ENCODE results near the gene ARHGAP10.

The ARHGAP10 gene

DNA sequence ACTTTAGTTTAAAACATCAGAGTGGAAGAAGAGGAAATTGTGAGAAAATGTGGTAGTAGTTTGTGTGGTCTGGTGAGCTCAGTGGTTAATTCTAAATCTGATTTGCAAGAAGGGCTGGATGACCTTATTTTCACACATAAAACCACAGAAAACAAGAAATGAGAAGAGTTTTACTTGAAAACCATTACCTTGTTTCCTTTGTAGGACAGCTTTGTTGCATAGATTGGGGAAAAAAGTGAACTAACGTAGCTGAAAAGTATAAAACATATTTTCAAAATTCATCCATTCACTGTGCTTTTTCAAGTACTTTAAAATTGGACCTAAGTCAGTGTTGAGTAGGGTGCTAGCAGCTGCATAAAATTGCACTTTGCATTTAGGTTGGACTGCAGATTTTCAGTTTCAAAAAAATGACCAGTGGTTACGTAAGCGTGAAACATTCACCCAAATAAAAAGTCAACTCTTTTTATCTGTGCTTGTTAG lies 211.3 kb downstream of the ARHGAP10 start:
- TF ChIP-seq POLR2AphosphoS5 (IDR thresholded peaks at IDR 0.05; ENCODE audit: low read depth, low read length) (no peak), SPI1 (IDR thresholded peaks at IDR 0.05; ENCODE audit: low read depth, low read length) (peak; percentile 72)
- DNase-seq (ENCODE audit: insufficient read length, low spot score) (no peak), FAIRE-seq (peak; percentile 76)

DNA sequence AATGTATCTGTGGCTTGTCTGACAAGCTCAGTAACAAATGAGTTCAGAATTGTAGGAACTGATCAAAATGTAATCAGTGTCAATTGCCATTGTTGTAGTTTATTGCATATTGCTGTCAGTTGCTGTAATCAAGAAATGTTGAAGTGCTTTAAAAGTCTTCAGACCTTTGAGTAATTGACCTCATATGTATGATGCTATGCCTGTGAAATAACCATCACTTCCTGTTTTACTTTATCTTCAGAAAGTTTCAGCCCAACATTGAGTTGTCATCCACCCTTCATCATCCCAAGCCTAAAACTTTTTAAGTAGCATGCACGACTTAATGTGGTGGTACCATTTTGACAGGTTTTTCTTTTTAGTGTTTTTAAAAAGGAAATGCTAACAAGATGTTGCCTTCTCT lies 212.4 kb downstream of the ARHGAP10 start:
- TF ChIP-seq SPI1 (IDR thresholded peaks at IDR 0.05; ENCODE audit: low read depth, low read length) (peak; percentile 81), PAX5 (IDR thresholded peaks at IDR 0.05; ENCODE audit: insufficient read depth, low read length, severe bottlenecking) (no peak), POLR2A (IDR thresholded peaks at IDR 0.05; ENCODE audit: low read depth, low read length) (no peak), POU2F2 (IDR thresholded peaks at IDR 0.05; ENCODE audit: low read depth, low read length) (no peak), TAF1 (IDR thresholded peaks at IDR 0.05; ENCODE audit: low read depth, low read length) (no peak)
- FAIRE-seq (peak; percentile 45), DNase-seq (ENCODE audit: insufficient read length, low spot score) (no peak)

DNA sequence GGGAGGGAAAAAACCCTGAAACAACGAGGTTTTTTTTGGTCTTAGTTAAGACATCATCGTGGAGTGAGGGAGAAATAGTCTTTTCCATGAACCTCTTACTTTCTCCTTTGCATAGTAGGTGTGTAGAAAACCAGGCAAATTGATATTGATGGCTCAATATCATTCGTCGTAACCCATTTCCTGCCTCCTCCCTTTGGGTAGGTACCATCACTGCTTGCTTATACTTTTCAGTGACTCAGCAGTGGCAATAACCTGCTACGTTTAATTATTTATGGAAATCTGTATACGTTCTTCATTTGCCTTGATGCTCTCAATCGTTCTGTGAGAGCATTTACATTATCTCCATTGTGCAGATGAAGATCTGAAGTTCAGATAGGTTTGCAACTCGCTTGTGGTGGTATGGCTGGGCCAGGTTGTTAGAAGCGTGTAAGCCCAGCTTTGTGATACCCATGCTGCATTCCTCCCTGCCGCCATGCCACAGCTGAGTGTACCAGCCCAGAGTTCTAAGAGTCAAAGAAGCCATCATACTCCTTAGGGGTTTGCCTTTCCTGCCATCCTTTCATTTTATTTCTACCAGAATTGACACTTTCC lies 212.9 kb downstream of the ARHGAP10 start:
- TF ChIP-seq TAF1 (IDR thresholded peaks at IDR 0.05; ENCODE audit: low read depth, low read length) (no peak), POU2F2 (IDR thresholded peaks at IDR 0.05; ENCODE audit: low read depth, low read length) (no peak), POLR2A (IDR thresholded peaks at IDR 0.05; ENCODE audit: low read depth, low read length) (no peak), SPI1 (IDR thresholded peaks at IDR 0.05; ENCODE audit: low read depth, low read length) (no peak), PAX5 (IDR thresholded peaks at IDR 0.05; ENCODE audit: insufficient read depth, low read length, severe bottlenecking) (no peak)
- FAIRE-seq (peak; percentile 47), DNase-seq (ENCODE audit: insufficient read length, low spot score) (no peak)

DNA sequence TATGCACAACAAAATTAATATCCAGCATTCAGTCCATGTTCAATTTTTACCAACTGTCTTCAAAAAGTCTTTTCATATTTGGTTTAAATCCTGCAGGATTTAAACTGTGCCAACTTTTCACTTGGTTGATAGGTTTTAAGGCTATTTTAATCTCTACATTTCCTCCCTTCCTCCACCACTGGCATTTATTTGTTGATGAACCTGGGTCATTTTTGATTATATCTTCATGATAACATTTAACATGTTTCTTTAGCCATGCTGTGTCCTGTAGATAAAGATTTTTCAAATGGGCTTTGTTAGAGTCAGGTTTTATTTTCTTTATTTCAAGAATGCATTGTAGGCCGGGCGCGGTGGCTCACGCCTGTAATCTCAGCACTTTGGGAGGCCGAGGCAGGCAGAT lies 216.4 kb downstream of the ARHGAP10 start:
- FAIRE-seq (no peak), DNase-seq (ENCODE audit: insufficient read length, low spot score) (no peak)
- no peak for TF ChIP-seq PAX5 (IDR thresholded peaks at IDR 0.05; ENCODE audit: insufficient read depth, low read length, severe bottlenecking)
- TF ChIP-seq POLR2A (IDR thresholded peaks at IDR 0.05; ENCODE audit: low read depth, low read length) = no peak
- no peak for TF ChIP-seq SPI1 (IDR thresholded peaks at IDR 0.05; ENCODE audit: low read depth, low read length)
- TF ChIP-seq TAF1 (IDR thresholded peaks at IDR 0.05; ENCODE audit: low read depth, low read length) = no peak
- TF ChIP-seq POLR2AphosphoS5 (IDR thresholded peaks at IDR 0.05; ENCODE audit: low read depth, low read length) = no peak
- TF ChIP-seq POU2F2 (IDR thresholded peaks at IDR 0.05; ENCODE audit: low read depth, low read length) = no peak

DNA sequence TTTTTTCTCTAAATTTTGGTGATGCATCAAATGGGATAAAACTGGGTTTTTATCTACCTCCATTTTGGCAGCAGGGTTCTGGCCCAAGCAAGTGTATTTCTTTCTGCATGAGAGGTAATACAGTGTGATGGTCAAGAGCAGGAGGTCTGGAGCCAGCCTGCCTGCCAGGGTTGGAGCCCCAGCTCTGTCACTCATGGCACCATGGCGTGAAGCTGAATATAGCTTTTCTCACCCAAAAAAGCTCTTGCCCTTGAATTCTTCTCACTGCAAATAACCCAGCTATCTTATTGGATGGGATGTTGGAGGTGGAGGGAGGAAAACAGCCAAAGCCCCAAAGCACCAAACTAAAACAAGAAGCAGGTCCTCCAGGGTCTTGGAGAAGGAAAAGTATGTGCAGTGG lies 218.4 kb downstream of the ARHGAP10 start:
- FAIRE-seq (no peak), DNase-seq (ENCODE audit: insufficient read length, low spot score) (no peak)
- no peak for TF ChIP-seq POU2F2 (IDR thresholded peaks at IDR 0.05; ENCODE audit: low read depth, low read length)

DNA sequence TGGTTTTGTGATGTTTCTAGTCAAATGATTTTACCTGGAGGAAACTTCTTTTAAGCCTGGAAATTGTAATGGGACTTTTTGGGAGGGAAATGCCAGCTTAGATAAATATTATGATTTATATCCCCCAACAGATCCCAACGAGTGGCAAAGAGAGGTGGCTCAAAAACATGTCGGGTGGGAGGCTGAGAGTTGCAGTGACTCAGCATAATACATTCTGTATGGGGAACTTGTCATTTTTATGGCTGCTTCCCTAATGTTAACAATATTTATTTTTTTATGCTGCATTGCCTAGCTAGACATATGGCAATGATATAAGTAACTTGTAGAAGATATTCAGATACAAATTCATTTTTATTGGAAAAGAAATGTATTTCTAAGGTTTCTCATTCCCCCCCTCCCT lies 219.0 kb downstream of the ARHGAP10 start:
- DNase-seq (ENCODE audit: insufficient read length, low spot score) = no peak
- no peak for FAIRE-seq
- no peak for TF ChIP-seq PAX5 (IDR thresholded peaks at IDR 0.05; ENCODE audit: insufficient read depth, low read length, severe bottlenecking)
- no peak for TF ChIP-seq POLR2A (IDR thresholded peaks at IDR 0.05; ENCODE audit: low read depth, low read length)
- TF ChIP-seq SPI1 (IDR thresholded peaks at IDR 0.05; ENCODE audit: low read depth, low read length) = no peak
- no peak for TF ChIP-seq POLR2AphosphoS5 (IDR thresholded peaks at IDR 0.05; ENCODE audit: low read depth, low read length)
- TF ChIP-seq POU2F2 (IDR thresholded peaks at IDR 0.05; ENCODE audit: low read depth, low read length) = no peak
- TF ChIP-seq TAF1 (IDR thresholded peaks at IDR 0.05; ENCODE audit: low read depth, low read length) = no peak

DNA sequence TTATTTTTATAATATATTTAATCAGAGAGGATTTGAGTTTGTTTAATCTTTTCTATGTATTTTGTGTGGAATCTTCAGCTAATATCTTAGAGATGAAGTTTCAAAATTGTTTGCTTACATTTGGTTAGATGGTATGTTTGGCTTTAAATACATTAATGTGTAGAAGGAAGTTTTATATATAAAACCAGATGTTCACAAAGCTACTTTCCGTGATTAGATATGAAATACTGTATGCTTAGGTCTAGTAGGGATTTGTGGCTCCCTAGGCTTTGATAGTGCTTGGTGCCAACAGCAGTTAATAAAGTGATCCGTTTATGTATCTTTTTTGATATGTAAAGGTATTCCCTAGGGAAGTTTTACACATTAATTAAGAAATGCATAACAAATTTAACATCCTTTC lies 223.0 kb downstream of the ARHGAP10 start:
- no peak for FAIRE-seq
- DNase-seq (ENCODE audit: insufficient read length, low spot score) = no peak
- TF ChIP-seq SPI1 (IDR thresholded peaks at IDR 0.05; ENCODE audit: low read depth, low read length) (no peak), POU2F2 (IDR thresholded peaks at IDR 0.05; ENCODE audit: low read depth, low read length) (no peak), TAF1 (IDR thresholded peaks at IDR 0.05; ENCODE audit: low read depth, low read length) (no peak), POLR2AphosphoS5 (IDR thresholded peaks at IDR 0.05; ENCODE audit: low read depth, low read length) (no peak)

DNA sequence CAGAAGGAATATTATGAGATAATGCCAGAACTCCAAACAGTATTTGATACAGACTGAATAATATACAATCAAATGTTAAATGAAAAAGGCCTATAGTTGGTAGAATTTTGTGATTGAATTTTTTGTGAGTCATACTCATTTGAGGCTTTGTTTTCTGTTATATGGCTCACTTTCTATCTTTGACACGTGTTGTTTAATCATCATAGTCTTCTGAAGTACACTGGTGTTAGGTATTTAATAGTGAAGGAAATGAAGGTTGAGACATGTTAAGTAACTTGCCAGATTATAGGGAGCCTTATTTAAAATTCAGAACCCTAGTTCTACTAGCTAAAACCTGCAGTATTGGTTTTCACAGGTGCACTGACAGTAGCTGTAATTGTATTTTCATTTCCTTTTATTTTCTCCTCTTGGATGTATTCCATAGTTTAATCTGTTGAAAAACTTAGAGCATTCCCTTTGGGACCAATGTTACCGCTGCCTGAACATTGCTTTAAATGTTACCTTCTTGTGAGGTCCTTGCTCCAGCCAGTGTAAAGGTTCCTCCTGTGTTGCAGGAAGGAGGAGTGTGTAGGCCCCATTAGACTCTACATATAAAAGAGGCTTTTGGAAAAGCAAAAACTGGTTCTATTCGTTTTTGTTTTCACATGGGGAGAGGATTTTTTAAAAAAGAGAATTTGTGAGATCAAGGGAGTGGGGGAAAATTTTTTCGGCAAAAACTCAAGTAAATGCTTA lies 224.1 kb downstream of the ARHGAP10 start:
- FAIRE-seq (no peak), DNase-seq (ENCODE audit: insufficient read length, low spot score) (no peak)
- no peak for TF ChIP-seq TAF1 (IDR thresholded peaks at IDR 0.05; ENCODE audit: low read depth, low read length)
- no peak for TF ChIP-seq POLR2AphosphoS5 (IDR thresholded peaks at IDR 0.05; ENCODE audit: low read depth, low read length)
- TF ChIP-seq SPI1 (IDR thresholded peaks at IDR 0.05; ENCODE audit: low read depth, low read length) = no peak
- TF ChIP-seq PAX5 (IDR thresholded peaks at IDR 0.05; ENCODE audit: insufficient read depth, low read length, severe bottlenecking) = no peak
- no peak for TF ChIP-seq POLR2A (IDR thresholded peaks at IDR 0.05; ENCODE audit: low read depth, low read length)
- TF ChIP-seq POU2F2 (IDR thresholded peaks at IDR 0.05; ENCODE audit: low read depth, low read length) = no peak

DNA sequence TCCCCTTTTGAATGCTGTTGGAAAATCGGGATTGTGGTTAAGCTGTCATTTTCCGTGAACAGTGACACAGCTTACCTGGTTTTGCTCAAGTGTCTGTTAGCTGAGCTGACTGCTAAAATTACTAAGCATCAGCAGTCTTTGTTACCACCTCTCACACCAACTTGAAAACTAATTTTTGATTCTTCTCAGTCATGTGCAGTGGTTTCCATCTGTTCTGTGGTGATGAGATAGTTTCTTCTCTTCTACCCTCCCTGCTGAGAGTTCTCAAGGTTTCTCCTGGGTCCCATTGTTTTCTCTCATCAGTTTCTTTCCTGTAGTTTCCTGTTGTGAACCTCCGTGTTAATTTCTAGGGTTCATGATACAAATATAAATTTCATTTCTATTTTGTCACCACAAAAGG lies 225.6 kb downstream of the ARHGAP10 start:
- TF ChIP-seq PAX5 (IDR thresholded peaks at IDR 0.05; ENCODE audit: insufficient read depth, low read length, severe bottlenecking) (no peak), TAF1 (IDR thresholded peaks at IDR 0.05; ENCODE audit: low read depth, low read length) (no peak), POU2F2 (IDR thresholded peaks at IDR 0.05; ENCODE audit: low read depth, low read length) (no peak), SPI1 (IDR thresholded peaks at IDR 0.05; ENCODE audit: low read depth, low read length) (no peak), POLR2A (IDR thresholded peaks at IDR 0.05; ENCODE audit: low read depth, low read length) (no peak), POLR2AphosphoS5 (IDR thresholded peaks at IDR 0.05; ENCODE audit: low read depth, low read length) (no peak)
- FAIRE-seq (no peak), DNase-seq (ENCODE audit: insufficient read length, low spot score) (no peak)

DNA sequence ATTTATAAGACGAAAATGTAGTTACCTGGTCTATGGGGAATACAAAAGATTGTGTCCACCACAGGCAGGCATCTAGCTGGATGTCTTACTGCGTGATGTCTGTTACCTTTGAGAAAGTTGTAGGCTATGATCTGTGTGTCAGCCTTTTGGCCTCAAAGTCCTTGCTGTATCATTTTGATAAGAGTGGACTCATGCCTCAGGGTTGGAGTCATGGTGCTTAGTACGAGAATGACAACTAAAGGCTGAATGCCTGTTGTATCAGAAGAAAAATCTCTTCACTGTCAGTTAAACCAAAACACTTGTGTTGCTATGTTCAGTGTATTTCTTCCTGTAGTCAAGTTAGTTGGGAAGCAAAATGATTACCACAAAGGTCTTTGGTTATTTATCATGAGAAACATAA lies 226.2 kb downstream of the ARHGAP10 start:
- FAIRE-seq (no peak), DNase-seq (ENCODE audit: insufficient read length, low spot score) (no peak)
- TF ChIP-seq POLR2AphosphoS5 (IDR thresholded peaks at IDR 0.05; ENCODE audit: low read depth, low read length) (no peak), POLR2A (IDR thresholded peaks at IDR 0.05; ENCODE audit: low read depth, low read length) (no peak), PAX5 (IDR thresholded peaks at IDR 0.05; ENCODE audit: insufficient read depth, low read length, severe bottlenecking) (no peak), SPI1 (IDR thresholded peaks at IDR 0.05; ENCODE audit: low read depth, low read length) (no peak), TAF1 (IDR thresholded peaks at IDR 0.05; ENCODE audit: low read depth, low read length) (no peak), POU2F2 (IDR thresholded peaks at IDR 0.05; ENCODE audit: low read depth, low read length) (no peak)
